Gastroesophageal sphincter (tissue), 3 donors: ENCODE data around the gene COL15A1.

Source experiments
- CTCF ChIP-seq, 4 experiments: fragments of 200-600 bp in 2 of 4; fragments of 450-650 bp in 2 of 4; sonication (generic) in 1 of 4; IDR thresholded peaks; one replicate each; pipeline ENCODE4 v1.5.1; 2017 to 2019; ENCODE audit warnings: antibody characterized with exemption in 4 of 4, mild to moderate bottlenecking in 2 of 4, moderate library complexity in 2 of 4
- EP300 ChIP-seq: sonication (generic); formaldehyde crosslinking; IDR thresholded peaks from one replicate; pipeline ENCODE4 v1.6.1; 2017; ENCODE audit warnings: antibody characterized with exemption, mild to moderate bottlenecking
- POLR2A ChIP-seq, 2 donors: fragments of 450-650 bp; IDR thresholded peaks; one replicate each; pipeline ENCODE4 v1.6.1; 2017; ENCODE audit warnings: antibody characterized with exemption in 2 of 2, mild to moderate bottlenecking in 2 of 2, moderate library complexity in 1 of 2

- TF ChIP-seq POLR2A (IDR thresholded peaks at IDR 0.05) (no peak), CTCF (IDR thresholded peaks at IDR 0.05) (no peak), EP300 (no peak)
These were observed 83.7 kb downstream of the COL15A1 start for GRCh38 chr9:99027443-99027842.
